ENCODE data around the gene LKAAEAR1.

The LKAAEAR1 gene

DNA sequence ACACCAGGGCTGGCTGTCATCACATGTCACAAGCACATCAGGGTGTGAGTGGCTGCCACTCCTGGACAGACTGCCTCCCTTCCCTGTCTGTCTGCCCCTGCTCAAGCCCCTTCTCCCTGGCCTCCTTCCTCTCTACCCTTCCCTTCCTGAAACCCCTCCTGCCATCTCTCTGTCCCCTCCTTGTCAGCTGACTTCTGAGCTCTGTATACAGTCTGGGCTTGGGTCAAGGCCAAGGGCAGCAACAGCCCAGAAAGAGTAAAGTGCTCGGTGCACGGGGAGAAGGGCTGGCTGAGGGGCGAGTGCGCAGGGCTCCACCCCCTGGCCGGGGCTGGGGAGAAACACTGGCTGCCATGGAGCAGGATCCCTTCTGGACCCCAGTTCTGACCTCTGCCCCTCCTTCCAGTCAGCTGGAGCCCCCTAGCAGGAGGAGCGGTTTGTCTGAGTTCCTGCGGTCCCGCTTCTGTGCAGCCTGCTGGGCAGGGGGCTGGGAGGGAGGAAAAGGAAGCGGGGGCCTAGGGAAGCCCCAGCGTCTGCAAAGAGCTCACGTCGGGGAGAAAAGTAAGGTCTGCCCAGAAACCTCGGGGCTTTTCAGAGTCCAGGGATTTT, 2.0 kb downstream of the LKAAEAR1 start:
- no peaks in the 10 kb centered on the region for H3K9me3 ChIP-seq (ENCODE audit: control insufficient read depth, insufficient read depth, low read length)
- no peak overlapping the region for H3K4me3 ChIP-seq (ENCODE audit: low read depth, low read length)
- H3K36me3 ChIP-seq (ENCODE audit: control insufficient read depth, insufficient read depth, low read length): no peaks in the 10 kb centered on the region
- no peak overlapping the region for H3K9ac ChIP-seq (ENCODE audit: low read depth, low read length)
- no peak overlapping the region for H3K27ac ChIP-seq (ENCODE audit: low read depth, low read length)
- peaks cover 24% of the 10 kb centered on the region for H3K4me1 ChIP-seq (ENCODE audit: control insufficient read depth, insufficient read depth, low read length)
- peaks cover 62% of the 10 kb centered on the region for H3K27me3 ChIP-seq (ENCODE audit: control insufficient read depth, insufficient read depth, low read length)

DNA sequence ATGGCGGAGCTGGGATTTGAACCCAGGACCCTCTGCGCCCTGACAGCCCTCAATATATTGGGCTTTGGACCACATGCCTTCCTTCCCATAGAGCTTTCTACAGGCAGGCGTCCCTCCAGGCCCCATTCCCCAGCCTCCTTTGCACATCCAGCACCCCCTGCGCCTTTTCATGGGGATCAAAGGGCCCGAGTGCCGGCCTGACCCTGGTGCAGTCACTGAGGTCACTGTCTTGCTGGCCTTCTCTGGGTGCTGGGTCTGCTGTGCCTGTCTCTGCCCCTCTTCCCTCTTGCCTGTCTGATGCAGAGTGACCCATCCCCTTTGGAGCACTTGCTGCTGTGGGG, 2.6 kb downstream of the LKAAEAR1 start:
- Histone ChIP-seq H3K27me3 (ENCODE audit: control insufficient read depth, insufficient read depth, low read length) (peaks cover 62% of the 10 kb centered on the region), H3K9me3 (ENCODE audit: control insufficient read depth, insufficient read depth, low read length) (no peaks in the 10 kb centered on the region), H3K4me3 (ENCODE audit: low read depth, low read length) (no peak overlapping the region), H3K9ac (ENCODE audit: low read depth, low read length) (no peak overlapping the region), H3K36me3 (ENCODE audit: control insufficient read depth, insufficient read depth, low read length) (no peaks in the 10 kb centered on the region), H3K27ac (ENCODE audit: low read depth, low read length) (no peak overlapping the region), H3K4me1 (ENCODE audit: control insufficient read depth, insufficient read depth, low read length) (peaks cover 24% of the 10 kb centered on the region)

DNA sequence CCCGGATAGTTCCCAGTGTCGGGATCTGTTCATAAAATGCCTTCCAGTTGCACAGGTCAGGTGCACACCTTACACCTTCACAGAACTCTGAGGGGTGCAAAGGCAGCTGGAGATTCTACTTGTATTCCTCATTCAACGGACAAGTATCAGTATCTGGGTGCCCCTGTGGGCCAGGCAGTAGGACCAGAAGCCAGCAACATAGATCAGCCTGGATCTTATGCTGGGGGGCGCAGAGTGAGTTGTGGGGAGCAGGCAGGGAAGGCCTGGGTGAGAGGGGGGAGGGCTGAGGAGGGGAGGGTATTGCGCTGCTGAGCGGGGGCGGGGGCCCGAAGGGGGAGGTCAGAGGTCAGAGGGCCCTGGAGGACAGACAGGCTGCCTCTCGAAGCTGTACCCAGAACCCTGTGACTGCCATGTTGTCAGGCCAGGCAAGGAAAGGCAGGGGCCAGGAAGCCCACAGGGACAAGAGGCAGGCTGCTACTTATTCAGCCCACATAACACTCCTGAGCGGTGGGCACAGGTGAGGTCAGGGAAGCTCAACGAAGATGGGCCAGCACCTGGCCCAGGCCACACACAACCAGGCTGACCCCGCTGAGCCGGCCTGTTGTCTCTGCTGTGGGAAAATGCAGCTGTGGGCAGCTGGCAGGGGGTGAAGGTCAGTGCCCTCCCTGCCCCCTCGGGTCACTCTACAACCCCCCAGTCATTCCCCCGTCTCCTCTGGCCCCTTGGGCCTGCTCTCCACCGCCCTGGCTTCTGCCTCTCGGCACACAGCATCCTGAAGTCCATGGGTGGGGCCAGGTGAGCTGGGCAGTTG, 3.2 kb downstream of the LKAAEAR1 start:
- H3K36me3 ChIP-seq (ENCODE audit: control insufficient read depth, insufficient read depth, low read length): no peaks in the 10 kb centered on the region
- H3K27me3 ChIP-seq (ENCODE audit: control insufficient read depth, insufficient read depth, low read length): peaks cover 57% of the 10 kb centered on the region
- no peak overlapping the region for H3K9ac ChIP-seq (ENCODE audit: low read depth, low read length)
- peak overlapping the region; percentile 82; the same call in 1 of the 2 replicates for H3K4me3 ChIP-seq (ENCODE audit: low read depth, low read length)
- peaks cover 24% of the 10 kb centered on the region for H3K4me1 ChIP-seq (ENCODE audit: control insufficient read depth, insufficient read depth, low read length)
- H3K9me3 ChIP-seq (ENCODE audit: control insufficient read depth, insufficient read depth, low read length): no peaks in the 10 kb centered on the region
- no peak overlapping the region for H3K27ac ChIP-seq (ENCODE audit: low read depth, low read length)

DNA sequence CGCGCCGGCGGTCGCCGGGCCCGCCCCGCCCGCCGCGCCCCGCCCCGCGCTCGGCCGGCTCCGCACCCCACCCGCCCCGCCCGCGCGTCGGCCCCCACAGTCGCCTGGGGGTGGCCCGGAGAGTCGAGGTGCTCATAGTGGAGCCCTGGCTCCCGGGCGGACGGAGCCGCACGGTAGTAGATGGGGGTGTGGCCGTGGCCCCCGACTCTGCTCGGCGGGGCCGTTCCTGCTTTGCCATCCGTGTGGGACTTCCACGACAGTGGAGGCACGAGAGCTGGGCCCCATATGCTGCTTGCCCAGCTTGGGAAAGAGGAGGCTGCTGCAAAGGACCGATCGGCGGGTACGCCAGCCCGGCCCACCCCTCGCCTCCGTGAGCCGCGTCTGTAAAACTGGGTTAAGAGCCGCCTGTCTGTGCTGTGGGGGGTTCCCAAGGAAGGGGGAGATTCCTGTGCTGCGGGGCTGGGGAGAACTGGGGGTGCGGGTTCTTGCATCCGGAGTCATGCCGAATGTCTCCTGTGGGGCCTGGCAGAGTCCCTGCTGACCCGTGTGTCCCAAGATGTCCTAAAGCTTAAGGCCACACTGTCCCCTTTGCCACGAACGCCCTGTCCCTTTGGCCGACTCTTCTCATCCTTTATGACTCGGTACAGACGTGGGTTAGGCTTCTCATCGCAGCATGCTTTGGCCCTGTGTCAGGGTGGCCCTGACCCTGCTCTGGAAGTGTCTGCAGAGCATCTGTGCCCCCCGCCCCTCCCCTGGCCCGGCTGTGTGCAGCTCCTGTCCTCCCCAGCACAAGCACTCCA, 4.0 kb downstream of the LKAAEAR1 start, which contains the start of gene OPRL1:
TSS of gene OPRL1 (plus strand) at position 70 of the 800 bp plus-strand sequence. CDS start 12,639 bp downstream, outside the sequence.
- peaks cover 24% of the 10 kb centered on the region for H3K4me1 ChIP-seq (ENCODE audit: control insufficient read depth, insufficient read depth, low read length)
- H3K27me3 ChIP-seq (ENCODE audit: control insufficient read depth, insufficient read depth, low read length): peaks cover 49% of the 10 kb centered on the region
- H3K36me3 ChIP-seq (ENCODE audit: control insufficient read depth, insufficient read depth, low read length): no peaks in the 10 kb centered on the region
- peak within 1 kb of the TSS; percentile 82 for H3K4me3 ChIP-seq (ENCODE audit: low read depth, low read length)
- no peaks in the 10 kb centered on the region for H3K9me3 ChIP-seq (ENCODE audit: control insufficient read depth, insufficient read depth, low read length)
- H3K27ac ChIP-seq (ENCODE audit: low read depth, low read length): peak within 1 kb of the TSS; percentile 21
- H3K9ac ChIP-seq (ENCODE audit: low read depth, low read length): peak within 1 kb of the TSS; percentile 46; the same call in 1 of the 2 replicates

DNA sequence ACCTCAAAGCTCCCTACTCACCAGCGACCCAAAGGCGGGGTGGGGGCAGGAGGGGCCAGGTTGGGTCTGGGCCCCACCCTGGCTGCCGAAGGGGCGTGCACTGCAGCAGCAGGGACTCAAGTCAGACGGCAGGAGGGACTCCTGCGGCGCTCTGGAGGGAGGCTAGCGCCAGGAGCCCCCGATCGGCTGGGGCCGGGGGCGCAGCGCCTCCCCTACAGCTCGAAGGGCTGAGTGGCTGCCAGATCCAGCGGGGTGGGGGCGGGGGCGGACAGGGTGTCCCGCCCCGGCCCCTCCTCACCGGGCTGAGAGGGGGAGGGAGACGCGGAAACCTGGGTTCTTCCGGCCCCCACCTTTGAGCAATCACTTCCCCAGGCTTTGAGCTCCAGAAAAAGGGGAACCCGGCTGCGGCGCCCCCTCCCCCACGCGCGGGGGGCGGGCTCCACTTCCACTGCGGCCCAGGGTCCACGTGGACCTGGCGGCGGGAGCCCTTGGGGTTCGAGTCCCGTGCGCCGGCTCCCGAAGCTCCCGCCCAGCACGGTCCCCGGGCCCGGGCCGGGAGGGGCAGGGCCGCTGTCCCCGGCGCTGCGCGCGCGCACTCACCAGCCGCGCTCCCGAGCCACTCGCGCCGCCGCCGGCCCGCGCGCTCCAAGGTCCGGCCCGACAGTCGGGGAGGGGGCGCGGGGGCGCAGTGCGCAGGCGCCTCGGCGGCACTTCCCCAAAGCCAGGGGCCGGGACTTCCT, 4.8 kb downstream of the LKAAEAR1 start, which contains the start of gene RGS19:
TSS of gene RGS19 (minus strand) at position 246 of the 740 bp plus-strand sequence. CDS start 2,632 bp downstream, outside the sequence.
- H3K4me3 ChIP-seq (ENCODE audit: low read depth, low read length): peak within 1 kb of the TSS; percentile 82
- peak within 1 kb of the TSS; percentile 21 for H3K27ac ChIP-seq (ENCODE audit: low read depth, low read length)
- no peaks in the 10 kb centered on the region for H3K9me3 ChIP-seq (ENCODE audit: control insufficient read depth, insufficient read depth, low read length)
- peaks cover 41% of the 10 kb centered on the region for H3K27me3 ChIP-seq (ENCODE audit: control insufficient read depth, insufficient read depth, low read length)
- peak within 1 kb of the TSS; percentile 46; the same call in 1 of the 2 replicates for H3K9ac ChIP-seq (ENCODE audit: low read depth, low read length)
- peaks cover 21% of the 10 kb centered on the region for H3K4me1 ChIP-seq (ENCODE audit: control insufficient read depth, insufficient read depth, low read length)
- no peaks in the 10 kb centered on the region for H3K36me3 ChIP-seq (ENCODE audit: control insufficient read depth, insufficient read depth, low read length)

DNA sequence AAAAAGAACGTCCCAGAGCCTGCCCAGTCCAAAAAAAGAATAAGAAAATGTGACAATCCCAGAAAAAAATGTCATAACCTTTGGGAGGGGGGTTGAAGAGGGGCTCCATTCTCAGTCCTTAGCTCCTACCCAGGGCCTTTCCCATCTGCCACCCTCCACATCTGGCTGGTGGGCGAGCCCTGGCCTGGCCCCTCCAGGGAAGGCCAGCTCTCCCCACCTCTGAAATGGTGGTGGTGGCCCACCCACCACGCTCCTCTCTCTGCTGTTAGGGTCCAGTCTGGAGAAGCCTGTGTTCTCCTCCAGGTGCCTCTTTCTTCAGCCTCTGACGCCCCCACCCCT, 5.3 kb downstream of the LKAAEAR1 start:
- Histone ChIP-seq H3K36me3 (ENCODE audit: control insufficient read depth, insufficient read depth, low read length) (no peaks in the 10 kb centered on the region; the same call in 1 of the 2 replicates), H3K27me3 (ENCODE audit: control insufficient read depth, insufficient read depth, low read length) (peaks cover 36% of the 10 kb centered on the region), H3K4me3 (ENCODE audit: low read depth, low read length) (peak overlapping the region; percentile 82), H3K4me1 (ENCODE audit: control insufficient read depth, insufficient read depth, low read length) (peaks cover 17% of the 10 kb centered on the region), H3K27ac (ENCODE audit: low read depth, low read length) (no peak overlapping the region), H3K9me3 (ENCODE audit: control insufficient read depth, insufficient read depth, low read length) (no peaks in the 10 kb centered on the region), H3K9ac (ENCODE audit: low read depth, low read length) (no peak overlapping the region)

DNA sequence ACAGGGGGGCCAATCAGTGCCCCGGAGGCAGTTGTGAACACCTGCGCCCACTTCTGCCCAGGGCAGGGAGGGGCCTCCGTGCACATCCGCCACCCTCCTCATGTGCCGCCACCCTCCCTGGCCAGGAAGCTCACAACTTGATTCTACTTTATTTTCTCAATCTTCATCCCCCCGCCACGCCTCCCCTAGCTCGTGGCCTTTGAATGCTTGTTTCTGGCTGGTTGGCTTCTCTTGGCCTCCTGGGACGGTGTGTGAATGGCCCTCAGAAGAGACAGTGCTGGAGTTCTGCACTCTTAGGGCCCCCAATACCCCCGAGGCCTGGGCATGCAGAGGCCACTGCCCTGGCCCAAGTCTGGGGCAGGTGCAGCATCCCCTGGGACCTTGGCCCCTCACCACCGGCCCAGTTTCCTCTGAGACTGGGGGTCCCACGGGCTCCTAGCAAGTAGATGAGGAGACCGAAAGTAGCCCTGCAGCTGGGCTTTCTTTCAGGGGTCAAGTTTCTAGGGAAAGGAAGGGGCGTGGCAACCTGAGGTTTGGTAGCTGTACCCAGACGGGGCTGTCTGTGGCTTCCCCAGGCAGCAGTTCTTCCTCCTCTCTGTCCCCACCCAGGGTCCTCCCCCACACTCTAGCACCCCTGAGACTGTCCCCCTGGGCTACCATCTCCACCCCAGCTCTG, 6.2 kb downstream of the LKAAEAR1 start:
- no peak overlapping the region for H3K4me3 ChIP-seq (ENCODE audit: low read depth, low read length)
- H3K27ac ChIP-seq (ENCODE audit: low read depth, low read length): no peak overlapping the region
- H3K9ac ChIP-seq (ENCODE audit: low read depth, low read length): no peak overlapping the region

DNA sequence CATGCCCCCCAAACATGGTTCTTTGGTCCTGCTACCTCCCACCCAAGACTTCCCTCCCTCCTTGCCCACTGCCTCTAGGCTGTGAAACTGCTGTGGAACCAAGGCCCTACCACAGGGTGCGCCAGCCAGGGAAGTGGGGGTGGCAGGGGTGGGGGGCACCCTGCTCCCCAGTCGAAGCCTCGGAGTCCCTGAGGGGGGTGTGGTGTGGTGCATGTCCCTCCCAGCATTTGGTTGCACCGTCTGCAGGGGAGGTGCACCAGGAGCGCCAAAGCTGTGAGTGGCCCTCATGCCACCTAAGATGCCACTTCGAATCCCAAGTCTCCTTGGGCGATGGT, 6.7 kb downstream of the LKAAEAR1 start:
- H3K27ac ChIP-seq (ENCODE audit: low read depth, low read length): no peak overlapping the region
- peaks cover 12% of the 10 kb centered on the region; the same call in 1 of the 2 replicates for H3K4me1 ChIP-seq (ENCODE audit: control insufficient read depth, insufficient read depth, low read length)
- no peak overlapping the region for H3K4me3 ChIP-seq (ENCODE audit: low read depth, low read length)
- no peak overlapping the region for H3K9ac ChIP-seq (ENCODE audit: low read depth, low read length)
- no peaks in the 10 kb centered on the region for H3K9me3 ChIP-seq (ENCODE audit: control insufficient read depth, insufficient read depth, low read length)
- H3K27me3 ChIP-seq (ENCODE audit: control insufficient read depth, insufficient read depth, low read length): peaks cover 23% of the 10 kb centered on the region
- no peaks in the 10 kb centered on the region; the same call in 1 of the 2 replicates for H3K36me3 ChIP-seq (ENCODE audit: control insufficient read depth, insufficient read depth, low read length)

More for the DNA sequence above, 6.2 kb downstream of the LKAAEAR1 start:
- Histone ChIP-seq H3K27me3 (ENCODE audit: control insufficient read depth, insufficient read depth, low read length) (peaks cover 27% of the 10 kb centered on the region), H3K9me3 (ENCODE audit: control insufficient read depth, insufficient read depth, low read length) (no peaks in the 10 kb centered on the region), H3K4me1 (ENCODE audit: control insufficient read depth, insufficient read depth, low read length) (peaks cover 14% of the 10 kb centered on the region), H3K36me3 (ENCODE audit: control insufficient read depth, insufficient read depth, low read length) (no peaks in the 10 kb centered on the region; the same call in 1 of the 2 replicates)

DNA sequence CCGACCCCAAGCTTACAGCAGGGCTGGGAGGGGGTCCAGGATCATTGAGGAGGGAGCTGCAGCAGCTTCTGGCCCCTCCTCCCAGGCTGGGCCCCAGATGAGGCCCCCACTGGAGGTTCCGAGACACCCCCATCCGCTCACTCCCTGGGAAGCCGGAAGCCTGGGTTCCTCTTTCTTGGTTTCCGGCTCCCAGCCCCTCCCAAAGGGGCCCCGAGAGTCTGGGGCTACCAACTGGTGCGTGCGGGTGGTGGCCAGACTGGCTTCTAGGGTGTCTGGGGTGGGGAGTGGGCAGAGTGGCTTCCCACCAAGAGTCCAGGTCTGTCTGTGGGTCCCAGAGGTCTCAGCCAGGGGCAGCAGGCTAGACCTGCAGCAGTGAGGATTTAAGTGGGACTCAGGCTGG, 7.1 kb downstream of the LKAAEAR1 start:
- Histone ChIP-seq H3K4me1 (ENCODE audit: control insufficient read depth, insufficient read depth, low read length) (peaks cover 8% of the 10 kb centered on the region; the same call in 1 of the 2 replicates), H3K4me3 (ENCODE audit: low read depth, low read length) (no peak overlapping the region), H3K9me3 (ENCODE audit: control insufficient read depth, insufficient read depth, low read length) (no peaks in the 10 kb centered on the region), H3K36me3 (ENCODE audit: control insufficient read depth, insufficient read depth, low read length) (no peaks in the 10 kb centered on the region; the same call in 1 of the 2 replicates), H3K9ac (ENCODE audit: low read depth, low read length) (no peak overlapping the region), H3K27me3 (ENCODE audit: control insufficient read depth, insufficient read depth, low read length) (peaks cover 20% of the 10 kb centered on the region), H3K27ac (ENCODE audit: low read depth, low read length) (no peak overlapping the region)
